IMR-90 (cell line): ENCODE results near the gene OR6S1. TPM values are rescaled to one million over a fixed set of nuclear protein-coding genes. Genes with fewer than 3 reads are reported as not detected.

Experiments used
- ATAC-seq: fragments of 200-7000 bp; cut with Tn5 transposase; 2 replicates; pipeline ENCODE4 v1.9.1; 2020; ENCODE audit warnings: low read depth, mild to moderate bottlenecking, moderate library complexity
- BruUV-seq: library from RNA; stranded (reverse); fragments of 400-500 nt; replicated peaks from 2 replicates; lab custom pipeline; 2021; lab: Mats Ljungman, UMichigan
- CTCF ChIA-PET: fragments of 300-600 bp; formaldehyde crosslinking; extraction: SDS; loops from one replicate; lab custom pipeline; 2021; ENCODE audit warnings: antibody characterized with exemption; lab: Yijun Ruan, JAX
- POLR2A ChIA-PET: fragments of 300-600 bp; sonication (Branson Sonifier 250); formaldehyde crosslinking; loops from one replicate; lab custom pipeline; 2022; ENCODE audit warnings: antibody characterized with exemption; ENCODE audit not compliant: unreplicated experiment; lab: Charles Lee
- DNase-seq: peaks from one replicate; pipeline ENCODE4 v3.0.0; 2013
- H2AFZ ChIP-seq: replicated peaks from 2 replicates; pipeline ENCODE3; 2013; ENCODE audit warnings: low read length, mild to moderate bottlenecking; ENCODE audit not compliant: poor library complexity
- H2AK5ac ChIP-seq: 2 replicates; pipeline ENCODE4 v1.6.1; 2013; ENCODE audit warnings: low read depth, low read length, inconsistent platforms
- H2AK9ac ChIP-seq: replicated peaks from 2 replicates; pipeline ENCODE3; 2013; ENCODE audit warnings: mild to moderate bottlenecking, low read depth, low read length, moderate library complexity; ENCODE audit not compliant: poor library complexity
- H2BK120ac ChIP-seq: 2 replicates; pipeline ENCODE4 v1.6.1; 2013; ENCODE audit warnings: low read depth, low read length, inconsistent platforms
- H2BK15ac ChIP-seq: 3 replicates; pipeline ENCODE4 v1.6.1; 2013; ENCODE audit warnings: low read depth, low read length, inconsistent platforms
- H2BK20ac ChIP-seq: 2 replicates; pipeline ENCODE4 v1.6.1; 2013; ENCODE audit warnings: low read depth, mild to moderate bottlenecking, inconsistent platforms, low read length, moderate library complexity
- H2BK5ac ChIP-seq: 2 replicates; pipeline ENCODE4 v1.6.1; 2013; ENCODE audit warnings: mild to moderate bottlenecking, low read depth, low read length, inconsistent platforms; ENCODE audit not compliant: poor library complexity, severe bottlenecking
- H3K14ac ChIP-seq: replicated peaks from 2 replicates; pipeline ENCODE4 v1.6.1; 2013; ENCODE audit warnings: low read depth, low read length, inconsistent platforms
- H3K18ac ChIP-seq: 2 replicates; pipeline ENCODE4 v1.6.1; 2013; ENCODE audit warnings: low read depth, low read length, control low read depth
- H3K23ac ChIP-seq: 2 replicates; pipeline ENCODE4 v1.6.1; 2013; ENCODE audit warnings: low read depth, low read length, inconsistent platforms
- H3K27ac ChIP-seq: 2 replicates; pipeline ENCODE4 v1.5.1; 2013; ENCODE audit warnings: mild to moderate bottlenecking, control low read depth, low read length; ENCODE audit not compliant: insufficient read depth
- H3K27me3 ChIP-seq: 2 replicates; pipeline ENCODE4 v1.6.1; 2013; ENCODE audit warnings: low read length; ENCODE audit not compliant: control insufficient read depth, insufficient read depth
- H3K36me3 ChIP-seq: 2 replicates; pipeline ENCODE4 v1.6.1; 2013; ENCODE audit warnings: low read length, mixed read lengths; ENCODE audit not compliant: control insufficient read depth, insufficient read depth
- H3K4ac ChIP-seq: 2 replicates; pipeline ENCODE4 v1.6.1; 2013; ENCODE audit warnings: low read depth, low read length, inconsistent platforms
- H3K4me1 ChIP-seq: 2 replicates; pipeline ENCODE4 v1.6.1; 2013; ENCODE audit warnings: low read length, mixed read lengths; ENCODE audit not compliant: control insufficient read depth, insufficient read depth
- H3K4me2 ChIP-seq: 2 replicates; pipeline ENCODE4 v1.6.1; 2013; ENCODE audit warnings: low read depth, mild to moderate bottlenecking, control low read depth, low read length, moderate library complexity
- H3K4me3 ChIP-seq: 2 replicates; pipeline ENCODE4 v1.5.1; 2013; ENCODE audit warnings: low read depth, mild to moderate bottlenecking, control low read depth, low read length, moderate library complexity; ENCODE audit not compliant: insufficient read depth
- H3K56ac ChIP-seq: 2 replicates; pipeline ENCODE4 v1.6.1; 2013; ENCODE audit warnings: low read length, inconsistent platforms; ENCODE audit not compliant: insufficient read depth; ENCODE audit errors: extremely low read depth
- H3K79me1 ChIP-seq, 2 experiments: 2 replicates each; pipeline ENCODE4 v1.6.1; 2013; ENCODE audit warnings: low read length in 2 of 2, inconsistent platforms in 1 of 2, low read depth in 1 of 2
- H3K9ac ChIP-seq: 2 replicates; pipeline ENCODE4 v1.6.1; 2013; ENCODE audit warnings: low read depth, low read length, control low read depth
- H3K9me1 ChIP-seq: 2 replicates; pipeline ENCODE4 v1.6.1; 2013; ENCODE audit warnings: low read length, inconsistent platforms; ENCODE audit not compliant: insufficient read depth
- H3K9me3 ChIP-seq: 2 replicates; pipeline ENCODE4 v1.6.1; 2013; ENCODE audit warnings: low read length; ENCODE audit not compliant: control insufficient read depth, insufficient read depth
- H4K20me1 ChIP-seq: 2 replicates; pipeline ENCODE4 v1.6.1; 2013; ENCODE audit warnings: low read length, inconsistent platforms; ENCODE audit not compliant: insufficient read depth
- H4K5ac ChIP-seq: 2 replicates; pipeline ENCODE4 v1.6.1; 2013; ENCODE audit warnings: mild to moderate bottlenecking, low read depth, low read length, control low read depth
- H4K8ac ChIP-seq, 2 experiments: 2 replicates each; pipeline ENCODE4 v1.6.1; 2013; ENCODE audit warnings: low read depth in 2 of 2, low read length in 2 of 2, control low read depth in 1 of 2, inconsistent platforms in 1 of 2
- H4K91ac ChIP-seq: 2 replicates; pipeline ENCODE4 v1.6.1; 2013; ENCODE audit warnings: low read depth, low read length, inconsistent platforms; ENCODE audit not compliant: insufficient read depth
- BHLHE40 ChIP-seq: fragments of 150-350 bp; IDR thresholded peaks from 2 replicates; pipeline ENCODE4 v1.6.1; 2016; ENCODE audit warnings: mild to moderate bottlenecking, low read depth, low read length
- CEBPB ChIP-seq: IDR thresholded peaks from 2 replicates; pipeline ENCODE4 v1.6.1; 2012; ENCODE audit warnings: low read depth, low read length, improper control_type of control experiment
- CHD1 ChIP-seq: IDR thresholded peaks from 2 replicates; pipeline ENCODE4 v1.6.1; 2012; ENCODE audit warnings: low read depth, low read length, improper control_type of control experiment
- FOS ChIP-seq: fragments of 150-350 bp; IDR thresholded peaks from 2 replicates; pipeline ENCODE4 v1.6.1; 2016; ENCODE audit warnings: low read depth, low read length
- MAFK ChIP-seq: IDR thresholded peaks from 2 replicates; pipeline ENCODE4 v1.6.1; 2012; ENCODE audit warnings: low read depth, low read length, improper control_type of control experiment
- MAZ ChIP-seq: IDR thresholded peaks from 2 replicates; pipeline ENCODE4 v1.6.1; 2012; ENCODE audit warnings: low read depth, mild to moderate bottlenecking, low read length, improper control_type of control experiment, moderate library complexity, borderline replicate concordance
- MXI1 ChIP-seq: IDR thresholded peaks from 2 replicates; pipeline ENCODE4 v1.6.1; 2012; ENCODE audit warnings: low read depth, mild to moderate bottlenecking, low read length, moderate library complexity, borderline replicate concordance
- NFE2L2 ChIP-seq: fragments of 150-350 bp; IDR thresholded peaks from 2 replicates; pipeline ENCODE4 v1.6.1; 2016; ENCODE audit warnings: low read depth, mild to moderate bottlenecking, low read length
- POLR2A ChIP-seq: IDR thresholded peaks from 2 replicates; pipeline ENCODE4 v1.6.1; 2012; ENCODE audit warnings: mild to moderate bottlenecking, low read depth, low read length
- RAD21 ChIP-seq: IDR thresholded peaks from 2 replicates; pipeline ENCODE4 v1.6.1; 2012; ENCODE audit warnings: low read length, improper control_type of control experiment
- RCOR1 ChIP-seq: IDR thresholded peaks from 2 replicates; pipeline ENCODE4 v1.6.1; 2012; ENCODE audit warnings: mild to moderate bottlenecking, low read length, improper control_type of control experiment; ENCODE audit not compliant: insufficient replicate concordance
- RFX5 ChIP-seq: IDR thresholded peaks from 2 replicates; pipeline ENCODE4 v1.8.0; 2012; ENCODE audit warnings: low read depth, mild to moderate bottlenecking, low read length, moderate library complexity
- SMC3 ChIP-seq: fragments of 150-350 bp; IDR thresholded peaks from 2 replicates; pipeline ENCODE4 v1.6.1; 2016; ENCODE audit warnings: low read depth, mild to moderate bottlenecking, antibody characterized with exemption, low read length, moderate library complexity
- WGBS, 2 experiments: methylation state at CpG; one replicate each; pipeline versions ENCODE4 v1.1.5 to v1.1.7; 2013; ENCODE audit warnings: missing lambda C conversion rate in 2 of 2; ENCODE audit not compliant: insufficient read length in 1 of 2; ENCODE audit errors: extremely low coverage in 2 of 2; 5-methylcytosine and 5-hydroxymethylcytosine counted together
- dilution Hi-C: fragments of 300-500 bp; cut with HindIII; formaldehyde crosslinking; loops from one replicate; pipeline ENCODE4 v1.14.3; 2018; ENCODE audit warnings: low sequenced_read_pairs; ENCODE audit not compliant: unreplicated experiment
- in situ Hi-C: fragments of 300-500 bp; cut with MboI; formaldehyde crosslinking; loops from 3 replicates; pipeline ENCODE4 v1.14.3; 2019; ENCODE audit warnings: low sequenced_read_pairs, inconsistent platforms, mixed read lengths
- intact Hi-C: fragments of 100-400 bp; cut with micrococcal nuclease; formaldehyde crosslinking; loops from 2 replicates; pipeline ENCODE4 v1.10.0; 2022
- polyA plus RNA-seq, 3 experiments: library from polyadenylated mRNA; depleted of rRNA; stranded (reverse); fragments of >200 nt; gene quantifications; 2 replicates each; pipeline ENCODE4 v1.2.3, GENCODE V29; 2012; ENCODE audit warnings: low replicate concordance in 1 of 3
- total RNA-seq: library from RNA; depleted of rRNA; stranded (reverse); fragments of >200 nt; gene quantifications from 2 replicates; pipeline ENCODE4 v1.2.3, GENCODE V29; 2012
- TF ChIP-seq, protein P1 (sequence below): fragments of 150-350 bp; IDR thresholded peaks from 2 replicates; pipeline ENCODE4 v1.6.1; 2017; ENCODE audit warnings: mild to moderate bottlenecking, antibody characterized with exemption, low read length, low read depth
- TF ChIP-seq, protein P2 (sequence below): fragments of 150-350 bp; IDR thresholded peaks from 2 replicates; pipeline ENCODE4 v1.6.1; 2016; ENCODE audit warnings: low read depth, mild to moderate bottlenecking, low read length, moderate library complexity, borderline replicate concordance
- TF ChIP-seq, protein P3 (sequence below): conservative IDR thresholded peaks from 2 replicates; pipeline ENCODE4 v1.5.1; 2012; ENCODE audit warnings: mild to moderate bottlenecking, low read depth, low read length, improper control_type of control experiment

The OR6S1 gene
- total and polyA plus RNA-seq, 2 of the 4 experiments (the other 2 are of a cell fraction): not detected

DNA sequence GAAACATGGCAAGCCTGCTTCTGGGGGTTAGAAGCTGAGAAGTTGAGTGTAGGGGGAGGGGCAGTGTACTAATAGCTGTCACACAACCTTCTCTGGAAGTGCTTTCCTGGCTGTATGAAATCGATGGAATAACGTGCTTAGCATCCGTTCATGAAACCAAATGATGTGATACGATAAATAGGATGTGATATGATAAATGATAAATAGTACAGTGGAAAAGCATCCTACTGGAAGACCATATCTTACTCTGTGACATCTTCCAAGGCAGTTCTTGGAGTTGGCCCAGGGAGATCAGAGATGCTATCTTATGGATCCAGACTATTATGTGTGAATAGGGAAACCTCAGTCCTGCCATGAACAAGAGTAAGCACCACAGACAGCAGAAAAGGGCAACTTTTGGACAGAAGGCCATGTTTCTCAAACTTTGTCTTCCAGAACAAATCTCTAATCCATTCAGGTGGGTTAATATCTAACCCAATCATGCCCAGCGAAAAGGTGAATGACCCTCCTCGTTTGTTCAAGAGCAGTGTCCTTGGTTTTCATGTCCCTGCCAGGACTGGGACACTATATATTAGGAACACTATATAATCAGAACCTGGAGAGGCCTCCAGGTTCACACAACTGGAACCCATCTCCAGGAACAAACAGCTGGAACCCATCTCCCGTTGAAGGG, 46.8 kb upstream of the OR6S1 start, which contains the start of gene ANG:
Gene ANG (plus strand): TSS at position 598 of the 673 bp plus-strand sequence. CDS start 4,801 bp downstream, outside the sequence.
- Histone ChIP-seq H4K20me1 (peaks cover 5% of the 10 kb centered on the region), H3K14ac (no peak within 1 kb of the TSS), H3K27me3 (no peaks in the 10 kb centered on the region), H3K18ac (no peak within 1 kb of the TSS), H4K5ac (no peak within 1 kb of the TSS), H3K4me2 (no peak within 1 kb of the TSS), H2BK15ac (no peak within 1 kb of the TSS), H3K27ac (no peak within 1 kb of the TSS), H2AK5ac (no peak within 1 kb of the TSS), H3K4me3 (no peak within 1 kb of the TSS), H3K9me3 (no peaks in the 10 kb centered on the region), H2AK9ac (no peak within 1 kb of the TSS), H2BK5ac (no peak within 1 kb of the TSS), H3K9ac (no peak within 1 kb of the TSS), H3K4ac (no peak within 1 kb of the TSS), H3K79me1 (peaks cover 3 to 9% of the 10 kb centered on the region in 2 experiments; a peak in 1 of 4 replicates), H4K8ac (no peak within 1 kb of the TSS), H2BK120ac (no peak within 1 kb of the TSS), H2AFZ (no peak within 1 kb of the TSS), H3K56ac (no peak within 1 kb of the TSS), H3K36me3 (no peaks in the 10 kb centered on the region), H2BK20ac (no peak within 1 kb of the TSS), H4K91ac (no peak within 1 kb of the TSS), H3K9me1 (no peaks in the 10 kb centered on the region), H3K4me1 (no peaks in the 10 kb centered on the region), H3K23ac (no peak within 1 kb of the TSS)
- in situ Hi-C loops (loop anchor here (10.0 kb wide), 2 partner anchors 274 to 364 kb away; partner anchors contain the start of gene TEP1), intact Hi-C loops (no loop called here), dilution Hi-C loops (no loop called here)
- CTCF ChIA-PET: no interaction called here
- POLR2A ChIA-PET: no interaction called here
- no peak for TF ChIP-seq FOS
- TF ChIP-seq MXI1: no peak
- TF ChIP-seq BHLHE40: no peak
- TF ChIP-seq, protein P1, sequence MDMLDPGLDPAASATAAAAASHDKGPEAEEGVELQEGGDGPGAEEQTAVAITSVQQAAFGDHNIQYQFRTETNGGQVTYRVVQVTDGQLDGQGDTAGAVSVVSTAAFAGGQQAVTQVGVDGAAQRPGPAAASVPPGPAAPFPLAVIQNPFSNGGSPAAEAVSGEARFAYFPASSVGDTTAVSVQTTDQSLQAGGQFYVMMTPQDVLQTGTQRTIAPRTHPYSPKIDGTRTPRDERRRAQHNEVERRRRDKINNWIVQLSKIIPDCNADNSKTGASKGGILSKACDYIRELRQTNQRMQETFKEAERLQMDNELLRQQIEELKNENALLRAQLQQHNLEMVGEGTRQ: no peak
- no peak for TF ChIP-seq RAD21
- no peak for TF ChIP-seq MAZ
- TF ChIP-seq MAFK: no peak
- no peak for TF ChIP-seq CEBPB
- no peak for TF ChIP-seq RFX5
- TF ChIP-seq RCOR1: no peak
- TF ChIP-seq SMC3: no peak
- TF ChIP-seq CHD1: no peak
- TF ChIP-seq, protein P2, sequence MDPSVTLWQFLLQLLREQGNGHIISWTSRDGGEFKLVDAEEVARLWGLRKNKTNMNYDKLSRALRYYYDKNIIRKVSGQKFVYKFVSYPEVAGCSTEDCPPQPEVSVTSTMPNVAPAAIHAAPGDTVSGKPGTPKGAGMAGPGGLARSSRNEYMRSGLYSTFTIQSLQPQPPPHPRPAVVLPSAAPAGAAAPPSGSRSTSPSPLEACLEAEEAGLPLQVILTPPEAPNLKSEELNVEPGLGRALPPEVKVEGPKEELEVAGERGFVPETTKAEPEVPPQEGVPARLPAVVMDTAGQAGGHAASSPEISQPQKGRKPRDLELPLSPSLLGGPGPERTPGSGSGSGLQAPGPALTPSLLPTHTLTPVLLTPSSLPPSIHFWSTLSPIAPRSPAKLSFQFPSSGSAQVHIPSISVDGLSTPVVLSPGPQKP: no peak
- TF ChIP-seq POLR2A: no peak
- no peak for TF ChIP-seq NFE2L2
- TF ChIP-seq, protein P3, sequence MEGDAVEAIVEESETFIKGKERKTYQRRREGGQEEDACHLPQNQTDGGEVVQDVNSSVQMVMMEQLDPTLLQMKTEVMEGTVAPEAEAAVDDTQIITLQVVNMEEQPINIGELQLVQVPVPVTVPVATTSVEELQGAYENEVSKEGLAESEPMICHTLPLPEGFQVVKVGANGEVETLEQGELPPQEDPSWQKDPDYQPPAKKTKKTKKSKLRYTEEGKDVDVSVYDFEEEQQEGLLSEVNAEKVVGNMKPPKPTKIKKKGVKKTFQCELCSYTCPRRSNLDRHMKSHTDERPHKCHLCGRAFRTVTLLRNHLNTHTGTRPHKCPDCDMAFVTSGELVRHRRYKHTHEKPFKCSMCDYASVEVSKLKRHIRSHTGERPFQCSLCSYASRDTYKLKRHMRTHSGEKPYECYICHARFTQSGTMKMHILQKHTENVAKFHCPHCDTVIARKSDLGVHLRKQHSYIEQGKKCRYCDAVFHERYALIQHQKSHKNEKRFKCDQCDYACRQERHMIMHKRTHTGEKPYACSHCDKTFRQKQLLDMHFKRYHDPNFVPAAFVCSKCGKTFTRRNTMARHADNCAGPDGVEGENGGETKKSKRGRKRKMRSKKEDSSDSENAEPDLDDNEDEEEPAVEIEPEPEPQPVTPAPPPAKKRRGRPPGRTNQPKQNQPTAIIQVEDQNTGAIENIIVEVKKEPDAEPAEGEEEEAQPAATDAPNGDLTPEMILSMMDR: no peak
- no TSS peak for BruUV-seq
- WGBS, 2 experiments: no CpG with 5 or more reads among the region's 7 CpGs
- no peak for DNase-seq
- no peak for ATAC-seq
